LNCaP clone FGC (cell line): ENCODE measurements around the gene DMGDH.

ENCODE experiments used
- DNase-seq: peaks from one replicate; pipeline ENCODE4 v3.0.0-alpha.2; 2011; ENCODE audit warnings: low read depth
- H3K4me3 ChIP-seq: 2 replicates; pipeline ENCODE4 v1.5.1; 2011; ENCODE audit warnings: mild to moderate bottlenecking, low read depth, low read length, control low read depth
- TF ChIP-seq, protein P1 (sequence below): IDR thresholded peaks from 2 replicates; pipeline ENCODE4 v1.5.1; 2012; ENCODE audit warnings: mild to moderate bottlenecking; ENCODE audit not compliant: control insufficient read depth, insufficient read depth; ENCODE audit errors: extremely low read depth

DMGDH gene

DNA sequence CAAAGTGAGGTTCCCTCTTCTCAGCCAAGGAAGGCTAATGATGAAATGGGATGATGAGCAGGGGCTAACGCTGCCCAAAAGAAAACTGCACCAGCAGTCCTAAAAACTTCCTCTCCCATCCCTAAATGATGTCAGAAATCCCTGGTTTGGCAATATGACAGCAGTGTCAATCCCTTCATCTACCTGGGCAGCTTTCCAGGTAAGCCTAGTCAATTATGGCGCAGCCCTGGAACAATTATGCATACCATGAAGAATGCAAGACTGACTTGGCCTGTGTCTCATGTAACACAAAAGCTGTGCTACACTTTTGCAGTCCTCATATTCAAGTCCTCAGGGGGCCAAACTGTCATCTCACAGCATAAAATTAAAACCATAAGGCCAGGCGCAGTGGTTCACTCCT, 7.0 kb downstream of the DMGDH start:
- H3K4me3 ChIP-seq: no peak overlapping the region
- DNase-seq: no peak
- TF ChIP-seq, protein P1, sequence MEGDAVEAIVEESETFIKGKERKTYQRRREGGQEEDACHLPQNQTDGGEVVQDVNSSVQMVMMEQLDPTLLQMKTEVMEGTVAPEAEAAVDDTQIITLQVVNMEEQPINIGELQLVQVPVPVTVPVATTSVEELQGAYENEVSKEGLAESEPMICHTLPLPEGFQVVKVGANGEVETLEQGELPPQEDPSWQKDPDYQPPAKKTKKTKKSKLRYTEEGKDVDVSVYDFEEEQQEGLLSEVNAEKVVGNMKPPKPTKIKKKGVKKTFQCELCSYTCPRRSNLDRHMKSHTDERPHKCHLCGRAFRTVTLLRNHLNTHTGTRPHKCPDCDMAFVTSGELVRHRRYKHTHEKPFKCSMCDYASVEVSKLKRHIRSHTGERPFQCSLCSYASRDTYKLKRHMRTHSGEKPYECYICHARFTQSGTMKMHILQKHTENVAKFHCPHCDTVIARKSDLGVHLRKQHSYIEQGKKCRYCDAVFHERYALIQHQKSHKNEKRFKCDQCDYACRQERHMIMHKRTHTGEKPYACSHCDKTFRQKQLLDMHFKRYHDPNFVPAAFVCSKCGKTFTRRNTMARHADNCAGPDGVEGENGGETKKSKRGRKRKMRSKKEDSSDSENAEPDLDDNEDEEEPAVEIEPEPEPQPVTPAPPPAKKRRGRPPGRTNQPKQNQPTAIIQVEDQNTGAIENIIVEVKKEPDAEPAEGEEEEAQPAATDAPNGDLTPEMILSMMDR: no peak

DNA sequence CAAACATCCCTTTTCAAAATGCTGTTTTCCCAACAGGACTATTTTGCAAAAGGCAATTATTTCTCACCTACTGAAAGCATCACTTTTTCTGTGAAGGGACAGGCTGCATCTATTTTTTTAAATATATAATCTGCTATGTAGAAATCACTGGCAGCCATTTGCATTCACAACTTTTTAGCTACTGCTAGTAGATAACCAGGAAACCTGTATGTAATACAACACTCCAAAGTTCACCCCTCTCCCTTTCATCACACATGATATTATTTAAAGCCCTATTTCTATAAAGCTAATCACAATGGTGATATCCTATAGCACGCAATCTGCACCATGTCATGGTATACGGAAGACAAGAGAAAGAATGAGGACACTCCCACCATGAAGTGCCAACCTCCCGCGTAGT, 9.8 kb downstream of the DMGDH start:
- TF ChIP-seq, protein P1: no peak
- DNase-seq: no peak
- no peak overlapping the region for H3K4me3 ChIP-seq

DNA sequence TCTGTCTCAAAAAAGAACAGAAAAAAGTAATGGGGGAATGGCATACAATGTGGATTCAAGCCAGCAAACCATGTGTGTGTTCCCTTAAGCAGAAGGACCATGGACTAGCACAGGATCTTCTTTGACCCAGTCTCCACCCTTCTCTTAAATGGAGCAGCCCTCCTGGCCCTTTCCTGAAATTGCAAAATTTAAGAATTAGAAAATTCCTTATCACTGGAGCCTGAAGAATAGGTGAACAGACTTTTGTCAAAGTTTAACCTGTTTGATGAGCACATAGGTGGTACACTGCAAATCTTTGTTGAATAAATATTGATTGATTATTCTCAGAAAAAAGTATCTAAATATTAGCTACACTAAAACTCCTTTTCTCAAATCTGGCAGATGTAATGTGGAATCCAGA, 12.6 kb downstream of the DMGDH start:
- TF ChIP-seq, protein P1: no peak
- no peak overlapping the region for H3K4me3 ChIP-seq
- DNase-seq: no peak

DNA sequence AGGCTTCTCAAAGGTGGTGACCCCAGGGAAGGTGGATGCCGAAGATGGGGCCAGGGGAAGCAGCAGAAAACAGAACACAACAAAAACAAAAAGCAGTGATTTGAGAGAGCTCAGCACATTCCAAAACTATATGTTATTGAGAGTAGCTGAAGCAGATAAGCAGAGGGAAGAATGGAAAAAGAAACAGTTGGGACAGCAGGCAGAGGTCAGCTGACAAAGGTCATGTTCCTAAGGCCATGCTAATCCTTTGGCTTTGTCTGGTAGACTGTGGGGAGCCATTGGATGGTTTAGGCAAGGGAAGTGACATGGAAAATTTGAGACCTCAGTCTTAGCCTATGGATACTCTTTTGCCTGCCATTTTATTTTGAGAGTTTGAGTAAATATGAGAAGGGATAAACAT, 14.5 kb downstream of the DMGDH start:
- TF ChIP-seq, protein P1: no peak
- H3K4me3 ChIP-seq: no peak overlapping the region
- DNase-seq: no peak

DNA sequence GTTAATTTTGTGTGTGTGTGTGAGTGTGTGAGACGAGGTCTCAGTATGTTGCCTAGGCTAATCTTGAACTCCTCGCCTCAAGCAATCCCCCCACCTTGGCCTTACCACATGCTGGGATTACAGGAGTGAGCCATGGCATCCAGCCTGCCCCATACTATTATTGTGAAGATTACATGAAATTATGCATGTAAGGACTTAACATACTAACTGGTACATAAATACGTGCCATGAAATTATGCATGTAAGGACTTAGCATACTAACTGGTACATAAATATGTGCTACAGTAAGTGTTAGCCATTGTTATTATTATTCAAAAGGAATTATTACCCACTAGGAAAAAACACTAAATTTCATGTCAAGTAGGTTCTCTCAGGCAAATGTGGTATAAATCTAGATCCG, 16.2 kb downstream of the DMGDH start:
- TF ChIP-seq, protein P1: no peak
- H3K4me3 ChIP-seq: no peak overlapping the region
- no peak for DNase-seq

DNA sequence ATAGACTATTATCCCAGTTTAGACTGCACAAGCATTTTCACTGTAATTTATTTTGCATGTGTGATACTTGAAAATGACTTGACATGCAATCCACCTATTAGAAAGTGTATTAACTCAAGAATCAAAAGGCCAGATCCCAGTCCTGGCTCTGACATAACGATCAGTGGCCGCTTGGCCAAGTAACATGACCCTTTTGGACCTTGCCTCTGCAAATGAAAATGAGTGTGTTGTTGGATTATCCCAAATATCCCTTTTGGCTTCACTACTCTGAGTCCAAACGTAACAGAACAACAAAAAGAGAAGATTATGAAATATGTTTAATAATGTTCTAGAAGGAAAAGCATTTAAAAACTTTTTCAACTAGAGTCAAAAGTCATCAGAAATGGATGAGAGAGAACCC, 19.0 kb downstream of the DMGDH start:
- TF ChIP-seq, protein P1: no peak
- no peak for DNase-seq
- H3K4me3 ChIP-seq: no peak overlapping the region

DNA sequence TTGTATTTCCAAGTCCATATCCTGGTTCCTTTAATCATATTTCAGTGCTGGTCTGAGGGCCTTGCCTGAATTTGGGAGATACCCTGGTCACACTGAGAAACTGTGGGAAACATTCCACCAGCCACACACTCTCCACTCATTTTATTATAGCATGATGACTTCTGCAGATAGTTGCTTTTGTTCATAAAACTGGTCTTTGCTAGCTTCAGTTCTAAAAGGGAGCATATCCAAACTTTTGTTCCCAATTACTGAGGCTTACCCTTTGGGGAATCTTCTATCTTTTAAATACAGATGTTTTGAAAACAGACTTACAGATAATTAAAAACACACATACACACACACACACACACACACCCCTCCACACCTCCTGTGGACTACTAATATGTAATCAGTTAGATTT, 21.0 kb downstream of the DMGDH start:
- TF ChIP-seq, protein P1: no peak
- H3K4me3 ChIP-seq: no peak overlapping the region
- no peak for DNase-seq
